Measurements from ENCODE around the gene IMMP2L. TPM values are rescaled to one million over a fixed set of nuclear protein-coding genes. Genes with fewer than 3 reads are reported as not detected.

The IMMP2L gene
- total RNA-seq, 1 donor from 2014 or later: 59.6 TPM

GRCh38 chr7:111266613-111267012, 295.7 kb downstream of the IMMP2L start:
- TF ChIP-seq CTCF (IDR thresholded peaks at IDR 0.05; ENCODE audit: unreplicated experiment): no peak
- H3K27ac Mint-ChIP-seq: peak overlapping the region; percentile 50

GRCh38 chr7:111265394-111265793, 296.9 kb downstream of the IMMP2L start:
- DNase-seq (ENCODE audit: low spot score in 2 of 2, unreplicated experiment in 2 of 2): no peak
- no peaks in the 10 kb centered on the region for H3K27me3 Mint-ChIP-seq (ENCODE audit: low read depth)
- peak overlapping the region; percentile 36 for H3K27ac Mint-ChIP-seq
- TF ChIP-seq CTCF (IDR thresholded peaks at IDR 0.05; ENCODE audit: unreplicated experiment): no peak
- H3K4me3 Mint-ChIP-seq: no peak overlapping the region
- H3K4me1 Mint-ChIP-seq: peaks cover 12% of the 10 kb centered on the region
- no peaks in the 10 kb centered on the region for H3K9me3 Mint-ChIP-seq
- H3K36me3 Mint-ChIP-seq: no peaks in the 10 kb centered on the region

More at GRCh38 chr7:111266613-111267012, 295.7 kb downstream of the IMMP2L start:
- no peak overlapping the region for H3K4me3 Mint-ChIP-seq
- H3K36me3 Mint-ChIP-seq: no peaks in the 10 kb centered on the region
- peaks cover under 1% of the 10 kb centered on the region for H3K9me3 Mint-ChIP-seq
- H3K4me1 Mint-ChIP-seq: peaks cover 12% of the 10 kb centered on the region
- H3K27me3 Mint-ChIP-seq (ENCODE audit: low read depth): no peaks in the 10 kb centered on the region
- no peak for DNase-seq (ENCODE audit: low spot score in 2 of 2, unreplicated experiment in 2 of 2)

- H3K27me3 Mint-ChIP-seq (ENCODE audit: low read depth): no peaks in the 10 kb centered on the region
- no peak for TF ChIP-seq CTCF (IDR thresholded peaks at IDR 0.05; ENCODE audit: unreplicated experiment)
- DNase-seq (ENCODE audit: low spot score in 2 of 2, unreplicated experiment in 2 of 2): no peak
- no peaks in the 10 kb centered on the region for H3K9me3 Mint-ChIP-seq
- H3K36me3 Mint-ChIP-seq: no peaks in the 10 kb centered on the region
- peaks cover 12% of the 10 kb centered on the region for H3K4me1 Mint-ChIP-seq
- H3K4me3 Mint-ChIP-seq: no peak overlapping the region
- peak overlapping the region; percentile 36 for H3K27ac Mint-ChIP-seq
Measured at GRCh38 chr7:111264981-111265380, 297.3 kb downstream of the IMMP2L start.

DNA sequence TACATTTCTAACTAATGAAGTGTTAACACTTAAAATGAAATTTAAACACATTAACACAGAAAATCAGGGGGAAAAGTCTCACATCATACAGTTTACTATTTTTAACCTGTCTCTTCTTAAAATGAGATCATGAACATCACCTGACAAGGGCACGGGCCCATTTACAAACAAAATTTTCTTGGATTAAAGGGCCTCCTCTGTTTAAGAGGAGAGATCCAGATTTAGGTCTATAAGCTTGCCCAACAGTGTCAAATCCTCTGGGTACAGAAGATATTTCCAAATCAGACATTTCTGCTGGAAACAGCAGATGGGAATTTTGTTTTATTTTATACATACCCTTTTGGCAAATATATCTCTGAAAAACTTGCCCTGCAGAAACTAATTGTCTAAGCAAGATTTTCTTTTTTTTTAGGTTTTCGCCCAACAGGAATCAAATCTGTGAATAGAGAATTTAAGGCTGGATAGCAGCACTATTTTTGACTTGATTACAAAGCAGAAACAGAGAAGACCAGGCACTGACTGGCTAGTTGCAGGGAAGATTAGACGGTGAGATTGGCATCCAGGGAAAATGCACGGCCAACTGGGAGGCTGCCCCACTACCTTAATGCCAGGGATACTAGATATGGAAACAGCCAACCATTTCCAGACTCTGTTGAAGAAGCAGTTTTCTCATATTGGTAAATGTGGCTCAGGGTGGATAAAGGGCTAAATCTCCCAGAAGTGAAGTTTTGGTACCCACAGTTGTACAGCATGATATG, 298.0 kb downstream of the IMMP2L start:
- no peak overlapping the region for H3K27ac Mint-ChIP-seq
- no peak for DNase-seq (ENCODE audit: low spot score in 2 of 2, unreplicated experiment in 2 of 2)
- H3K9me3 Mint-ChIP-seq: no peaks in the 10 kb centered on the region
- H3K4me1 Mint-ChIP-seq: peaks cover 12% of the 10 kb centered on the region
- no peak overlapping the region for H3K4me3 Mint-ChIP-seq
- H3K27me3 Mint-ChIP-seq (ENCODE audit: low read depth): no peaks in the 10 kb centered on the region
- no peak for TF ChIP-seq CTCF (IDR thresholded peaks at IDR 0.05; ENCODE audit: unreplicated experiment)
- no peaks in the 10 kb centered on the region for H3K36me3 Mint-ChIP-seq

GRCh38 chr7:111262293-111263116, 299.8 kb downstream of the IMMP2L start:
- Mint-ChIP-seq H3K4me3 (no peak overlapping the region), H3K27me3 (ENCODE audit: low read depth) (no peaks in the 10 kb centered on the region), H3K27ac (no peak overlapping the region), H3K4me1 (peaks cover 12% of the 10 kb centered on the region), H3K36me3 (no peaks in the 10 kb centered on the region), H3K9me3 (no peaks in the 10 kb centered on the region)
- no peak for TF ChIP-seq CTCF (IDR thresholded peaks at IDR 0.05; ENCODE audit: unreplicated experiment)
- no peak for DNase-seq (ENCODE audit: low spot score in 2 of 2, unreplicated experiment in 2 of 2)

Data from mesothelial cell of epicardium (in vitro differentiated cells).